Measurements from ENCODE around the gene DDX49.
"Not testable (repeated sequence)": the region's sequence is repeated elsewhere in the genome, so short reads cannot be mapped to it uniquely, and the experiment has no call there.

Gene DDX49

DNA sequence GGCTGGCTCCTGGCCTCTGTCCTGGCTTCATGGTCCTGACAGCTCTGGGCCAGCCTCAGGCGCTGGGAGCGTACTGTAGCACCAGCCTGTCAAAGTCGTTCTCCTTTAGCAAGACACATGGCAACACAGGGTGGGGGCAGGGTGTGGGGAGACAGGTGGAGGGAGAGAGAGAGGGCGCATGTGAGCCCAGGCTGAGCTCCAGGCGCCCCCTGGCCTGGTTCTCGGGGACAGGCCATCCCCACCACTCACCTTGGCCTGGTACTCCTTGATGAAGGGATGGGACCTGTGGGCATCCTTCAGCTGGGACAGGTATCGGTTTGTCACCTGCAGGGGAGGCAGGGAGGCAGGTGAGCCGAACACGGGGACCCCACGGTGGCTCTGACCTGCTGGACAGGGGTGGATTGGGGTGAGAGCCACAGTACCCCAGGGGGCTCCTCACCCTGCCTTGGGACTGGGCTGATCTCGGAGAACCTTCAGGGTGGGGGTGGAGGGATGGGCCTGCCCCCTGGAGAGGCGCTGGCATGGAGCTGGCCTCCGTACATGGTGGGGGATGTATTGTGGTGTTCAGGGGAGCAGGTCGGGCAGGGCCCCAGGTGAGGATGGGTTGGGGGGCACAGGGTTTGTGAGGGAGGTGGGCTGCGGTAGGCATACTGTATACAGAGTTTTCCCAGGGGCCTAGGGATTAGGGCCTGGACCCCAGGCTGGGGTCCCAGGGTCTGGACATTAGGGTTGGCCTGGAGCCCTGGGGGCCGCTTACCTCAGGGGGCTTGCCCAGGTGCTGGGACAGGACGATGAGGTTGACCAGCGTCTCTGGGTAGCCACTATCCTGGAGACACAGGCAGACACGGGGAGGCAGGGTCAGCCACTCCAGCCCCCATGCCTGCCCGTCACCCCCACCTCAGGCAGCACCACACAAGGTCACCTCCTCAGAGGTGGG, 19.6 kb upstream of the DDX49 start:
- Histone ChIP-seq H3K36me3 (ENCODE audit: low read length) (no peaks in the 10 kb centered on the region), H3K79me2 (ENCODE audit: insufficient read depth, low read length) (no peaks in the 10 kb centered on the region), H3F3A (ENCODE audit: insufficient read depth) (no peaks in the 10 kb centered on the region), H3K27me3 (ENCODE audit: low read length) (no peaks in the 10 kb centered on the region), H3K9me3 (ENCODE audit: insufficient read depth, low read length) (no peaks in the 10 kb centered on the region), H3K4me2 (ENCODE audit: low read depth, low read length, poor library complexity, severe bottlenecking) (no peak overlapping the region), H3K9me2 (replicated peaks; ENCODE audit: insufficient read depth, low read length) (no peaks in the 10 kb centered on the region), H3K9ac (ENCODE audit: low read length) (no peak overlapping the region), H4K20me1 (ENCODE audit: low read depth, low read length) (no peaks in the 10 kb centered on the region), H3K27ac (ENCODE audit: low read depth, low read length) (no peak overlapping the region), H3K4me3 (ENCODE audit: insufficient read depth, low read length, poor library complexity, severe bottlenecking) (no peak overlapping the region), H2AFZ (ENCODE audit: low read depth, low read length, severe bottlenecking) (no peak overlapping the region)
- no peak for TF ChIP-seq EZH2phosphoT487 (conservative IDR thresholded peaks at IDR 0.05; ENCODE audit: low read length)
- TF ChIP-seq, protein P1, sequence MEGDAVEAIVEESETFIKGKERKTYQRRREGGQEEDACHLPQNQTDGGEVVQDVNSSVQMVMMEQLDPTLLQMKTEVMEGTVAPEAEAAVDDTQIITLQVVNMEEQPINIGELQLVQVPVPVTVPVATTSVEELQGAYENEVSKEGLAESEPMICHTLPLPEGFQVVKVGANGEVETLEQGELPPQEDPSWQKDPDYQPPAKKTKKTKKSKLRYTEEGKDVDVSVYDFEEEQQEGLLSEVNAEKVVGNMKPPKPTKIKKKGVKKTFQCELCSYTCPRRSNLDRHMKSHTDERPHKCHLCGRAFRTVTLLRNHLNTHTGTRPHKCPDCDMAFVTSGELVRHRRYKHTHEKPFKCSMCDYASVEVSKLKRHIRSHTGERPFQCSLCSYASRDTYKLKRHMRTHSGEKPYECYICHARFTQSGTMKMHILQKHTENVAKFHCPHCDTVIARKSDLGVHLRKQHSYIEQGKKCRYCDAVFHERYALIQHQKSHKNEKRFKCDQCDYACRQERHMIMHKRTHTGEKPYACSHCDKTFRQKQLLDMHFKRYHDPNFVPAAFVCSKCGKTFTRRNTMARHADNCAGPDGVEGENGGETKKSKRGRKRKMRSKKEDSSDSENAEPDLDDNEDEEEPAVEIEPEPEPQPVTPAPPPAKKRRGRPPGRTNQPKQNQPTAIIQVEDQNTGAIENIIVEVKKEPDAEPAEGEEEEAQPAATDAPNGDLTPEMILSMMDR (IDR thresholded peaks at IDR 0.05; ENCODE audit: insufficient read depth, low read length, poor library complexity, severe bottlenecking) = no peak

GRCh38 chr19:18900700-18901481, 18.6 kb upstream of the DDX49 start:
- no peaks in the 10 kb centered on the region for H3K9me3 ChIP-seq (ENCODE audit: insufficient read depth, low read length)
- no peak overlapping the region for H2AFZ ChIP-seq (ENCODE audit: low read depth, low read length, severe bottlenecking)
- no peaks in the 10 kb centered on the region for H3K36me3 ChIP-seq (ENCODE audit: low read length)
- no peak overlapping the region for H3K4me2 ChIP-seq (ENCODE audit: low read depth, low read length, poor library complexity, severe bottlenecking)
- no peaks in the 10 kb centered on the region for H4K20me1 ChIP-seq (ENCODE audit: low read depth, low read length)
- no peak overlapping the region for H3K9ac ChIP-seq (ENCODE audit: low read length)
- H3K9me2 ChIP-seq (replicated peaks; ENCODE audit: insufficient read depth, low read length) = no peaks in the 10 kb centered on the region
- H3K79me2 ChIP-seq (ENCODE audit: insufficient read depth, low read length) = no peaks in the 10 kb centered on the region
- H3K4me3 ChIP-seq (ENCODE audit: insufficient read depth, low read length, poor library complexity, severe bottlenecking) = no peak overlapping the region
- H3K27ac ChIP-seq (ENCODE audit: low read depth, low read length) = no peak overlapping the region
- no peaks in the 10 kb centered on the region for H3F3A ChIP-seq (ENCODE audit: insufficient read depth)
- TF ChIP-seq EZH2phosphoT487 (conservative IDR thresholded peaks at IDR 0.05; ENCODE audit: low read length) = no peak
- TF ChIP-seq, protein P1 (IDR thresholded peaks at IDR 0.05; ENCODE audit: insufficient read depth, low read length, poor library complexity, severe bottlenecking) = no peak
- no peaks in the 10 kb centered on the region for H3K27me3 ChIP-seq (ENCODE audit: low read length)

DNA sequence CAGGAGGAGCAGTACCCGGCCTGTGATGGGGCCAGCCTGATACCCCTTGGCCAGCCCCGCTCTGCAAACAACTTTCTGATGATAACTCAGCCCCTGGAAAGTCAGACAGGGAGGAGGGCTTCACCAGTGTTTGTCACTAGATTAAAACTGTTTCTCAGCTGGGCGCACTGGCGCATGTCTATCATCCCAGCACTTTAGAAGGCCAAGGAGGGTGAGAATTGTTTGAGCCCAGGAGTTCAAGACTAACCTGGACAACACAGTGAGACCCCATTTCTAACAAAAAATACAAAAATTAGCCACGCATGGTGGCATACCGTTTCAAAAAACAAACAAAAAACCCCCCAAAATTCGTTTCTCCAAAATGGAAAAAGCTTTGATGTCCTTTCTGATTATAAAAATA, 18.0 kb upstream of the DDX49 start:
- H3K4me3 ChIP-seq (ENCODE audit: insufficient read depth, low read length, poor library complexity, severe bottlenecking) = no peak overlapping the region
- no peaks in the 10 kb centered on the region for H3K36me3 ChIP-seq (ENCODE audit: low read length)
- no peak overlapping the region for H2AFZ ChIP-seq (ENCODE audit: low read depth, low read length, severe bottlenecking)
- no peak overlapping the region for H3K27ac ChIP-seq (ENCODE audit: low read depth, low read length)
- H3K79me2 ChIP-seq (ENCODE audit: insufficient read depth, low read length) = no peaks in the 10 kb centered on the region
- no peak for TF ChIP-seq EZH2phosphoT487 (conservative IDR thresholded peaks at IDR 0.05; ENCODE audit: low read length)
- TF ChIP-seq, protein P1 (IDR thresholded peaks at IDR 0.05; ENCODE audit: insufficient read depth, low read length, poor library complexity, severe bottlenecking) = no peak
- no peaks in the 10 kb centered on the region for H3K27me3 ChIP-seq (ENCODE audit: low read length)
- no peaks in the 10 kb centered on the region for H3K9me3 ChIP-seq (ENCODE audit: insufficient read depth, low read length)
- no peaks in the 10 kb centered on the region for H4K20me1 ChIP-seq (ENCODE audit: low read depth, low read length)
- H3K9me2 ChIP-seq (replicated peaks; ENCODE audit: insufficient read depth, low read length) = no peaks in the 10 kb centered on the region
- no peaks in the 10 kb centered on the region for H3F3A ChIP-seq (ENCODE audit: insufficient read depth)
- no peak overlapping the region for H3K9ac ChIP-seq (ENCODE audit: low read length)
- H3K4me2 ChIP-seq (ENCODE audit: low read depth, low read length, poor library complexity, severe bottlenecking) = no peak overlapping the region

- H3K27ac ChIP-seq (ENCODE audit: low read depth, low read length); H3K27me3 ChIP-seq (ENCODE audit: low read length); H3F3A ChIP-seq (ENCODE audit: insufficient read depth); H3K9me3 ChIP-seq (ENCODE audit: insufficient read depth, low read length); H3K9ac ChIP-seq (ENCODE audit: low read length); H3K36me3 ChIP-seq (ENCODE audit: low read length); H3K4me2 ChIP-seq (ENCODE audit: low read depth, low read length, poor library complexity, severe bottlenecking); H4K20me1 ChIP-seq (ENCODE audit: low read depth, low read length); H3K4me3 ChIP-seq (ENCODE audit: insufficient read depth, low read length, poor library complexity, severe bottlenecking); H3K9me2 ChIP-seq (replicated peaks; ENCODE audit: insufficient read depth, low read length); H2AFZ ChIP-seq (ENCODE audit: low read depth, low read length, severe bottlenecking); H3K79me2 ChIP-seq (ENCODE audit: insufficient read depth, low read length): not testable (repeated sequence)
Measured at GRCh38 chr19:18902519-18902918, 17.0 kb upstream of the DDX49 start.
